ENCODE measurements around the gene KLHDC8A. TPM values are rescaled to one million over a fixed set of nuclear protein-coding genes. Genes with fewer than 3 reads are reported as not detected.

The KLHDC8A gene
- total RNA-seq, 1 experiment from 2014 or later: 0.49 TPM

GRCh38 chr1:205321162-205321958 is 35.4 kb downstream of the KLHDC8A start, which contains the start of gene NUAK2 (continued):
- no peak for TF ChIP-seq CEBPB (IDR thresholded peaks at IDR 0.05; ENCODE audit: low read depth)
- TF ChIP-seq SIN3A (IDR thresholded peaks at IDR 0.05; ENCODE audit: low read depth): peak; percentile 60
- no peak for TF ChIP-seq ELF1 (IDR thresholded peaks at IDR 0.05; ENCODE audit: borderline replicate concordance, low read depth)
- TF ChIP-seq SP1 (IDR thresholded peaks at IDR 0.05; ENCODE audit: low read depth): peak; percentile 80
- no peak for TF ChIP-seq RAD21 (IDR thresholded peaks at IDR 0.05; ENCODE audit: low read depth)
- TF ChIP-seq POLR2AphosphoS5 (IDR thresholded peaks at IDR 0.05; ENCODE audit: low read depth, low read length): peak; percentile 90
- TF ChIP-seq, protein P1, sequence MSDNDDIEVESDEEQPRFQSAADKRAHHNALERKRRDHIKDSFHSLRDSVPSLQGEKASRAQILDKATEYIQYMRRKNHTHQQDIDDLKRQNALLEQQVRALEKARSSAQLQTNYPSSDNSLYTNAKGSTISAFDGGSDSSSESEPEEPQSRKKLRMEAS (IDR thresholded peaks at IDR 0.05): peak; percentile 94
- TF ChIP-seq, protein P2, sequence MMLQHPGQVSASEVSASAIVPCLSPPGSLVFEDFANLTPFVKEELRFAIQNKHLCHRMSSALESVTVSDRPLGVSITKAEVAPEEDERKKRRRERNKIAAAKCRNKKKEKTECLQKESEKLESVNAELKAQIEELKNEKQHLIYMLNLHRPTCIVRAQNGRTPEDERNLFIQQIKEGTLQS (IDR thresholded peaks at IDR 0.05): no peak
- peak; percentile 71 for TF ChIP-seq CBX3 (IDR thresholded peaks at IDR 0.05; ENCODE audit: low read depth)
- TF ChIP-seq FOSL1 (IDR thresholded peaks at IDR 0.05; ENCODE audit: low read depth): no peak
- TF ChIP-seq ZNF274 (IDR thresholded peaks at IDR 0.05; ENCODE audit: low read depth, low read length): no peak
- no peak for TF ChIP-seq ZBTB33 (IDR thresholded peaks at IDR 0.05; ENCODE audit: extremely low read depth, insufficient replicate concordance, low read length)
- TF ChIP-seq EGR1 (IDR thresholded peaks at IDR 0.05; ENCODE audit: low read depth): no peak
- no peak for TF ChIP-seq SRF (IDR thresholded peaks at IDR 0.05; ENCODE audit: low read depth)
